Chondrocyte (in vitro differentiated cells): ENCODE data around the gene HIPK4. TPM values are rescaled to one million over a fixed set of nuclear protein-coding genes. Genes with fewer than 3 reads are reported as not detected.
A peak's percentile ranks its signal among the peaks of the same experiment; 100 is the strongest.

ENCODE experiments used
- DNase-seq: peaks from one replicate; pipeline ENCODE4 v3.0.0; 2021; ENCODE audit warnings: mixed read lengths, low spot score
- H3K27ac Mint-ChIP-seq: one replicate; pipeline ENCODE4 v1.8.0; 2021; ENCODE audit warnings: mild to moderate bottlenecking, moderate library complexity, mixed read lengths; ENCODE audit not compliant: unreplicated experiment
- H3K27me3 Mint-ChIP-seq: 2 replicates; pipeline ENCODE4 v1.8.0; 2021; ENCODE audit warnings: low read depth, mixed read lengths
- H3K36me3 Mint-ChIP-seq: 2 replicates; pipeline ENCODE4 v1.8.0; 2021; ENCODE audit warnings: low read depth, mixed read lengths
- H3K4me1 Mint-ChIP-seq: 2 replicates; pipeline ENCODE4 v1.8.0; 2021; ENCODE audit warnings: low read depth, mild to moderate bottlenecking, mixed read lengths
- H3K4me3 Mint-ChIP-seq: one replicate; pipeline ENCODE4 v1.8.0; 2021; ENCODE audit warnings: mild to moderate bottlenecking, moderate library complexity, mixed read lengths; ENCODE audit not compliant: unreplicated experiment
- H3K9me3 Mint-ChIP-seq: 2 replicates; pipeline ENCODE4 v1.8.0; 2021; ENCODE audit warnings: low read depth, mixed read lengths
- CTCF ChIP-seq: fragments of 200-600 bp; sonication (generic); IDR thresholded peaks from 2 replicates; pipeline ENCODE4 v1.5.0; 2021; ENCODE audit warnings: antibody characterized with exemption, mild to moderate bottlenecking, moderate library complexity
- total RNA-seq: library from RNA; stranded (reverse); gene quantifications from 3 replicates; pipeline ENCODE4 v1.2.1, GENCODE V29; 2021

Gene HIPK4
- total RNA-seq, 1 donor from 2014 or later: 0.20 TPM

DNA sequence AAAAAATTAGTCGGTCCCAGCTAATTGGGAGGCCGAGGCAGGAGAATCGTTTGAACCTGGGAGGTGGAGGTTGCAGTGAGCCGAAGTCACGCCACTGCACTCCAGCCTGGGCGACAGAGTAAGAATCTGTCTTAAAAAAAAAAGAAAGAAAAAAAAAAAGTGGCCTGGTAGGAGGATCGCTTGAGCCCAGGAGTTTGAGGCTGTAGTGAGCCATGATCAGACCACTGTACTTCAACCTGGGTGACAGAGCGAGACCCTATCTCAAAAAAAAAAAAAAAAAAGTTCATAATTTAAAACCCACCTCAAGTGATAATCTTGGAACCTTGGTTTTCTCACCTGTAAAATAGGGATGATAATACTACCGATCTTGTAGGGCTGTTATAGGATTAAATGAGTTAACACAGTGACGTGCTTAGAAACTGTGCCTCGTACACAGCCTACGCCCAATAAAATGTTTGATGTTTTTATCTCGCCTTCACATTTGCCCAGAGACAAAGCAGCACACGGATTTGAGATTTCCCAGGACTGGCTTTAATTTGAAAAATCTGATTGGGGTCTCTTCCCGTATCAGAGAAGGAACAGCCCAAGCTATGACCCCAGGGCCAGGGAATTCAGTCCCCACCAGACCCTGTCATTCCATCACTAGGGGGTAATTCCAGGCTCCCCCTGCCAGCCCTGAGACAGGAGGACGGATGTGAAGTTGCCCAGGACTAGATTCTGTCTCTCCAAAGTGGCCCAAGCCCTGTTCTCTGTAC lies 32.2 kb upstream of the HIPK4 start:
- H3K9me3 Mint-ChIP-seq: no peaks in the 10 kb centered on the region
- no peak for TF ChIP-seq CTCF
- no peak for DNase-seq
- no peaks in the 10 kb centered on the region for H3K27me3 Mint-ChIP-seq
- H3K36me3 Mint-ChIP-seq: peaks cover 6% of the 10 kb centered on the region
- peak overlapping the region; percentile 84 for H3K27ac Mint-ChIP-seq
- H3K4me3 Mint-ChIP-seq: peak overlapping the region; percentile 4
- peaks cover 32% of the 10 kb centered on the region for H3K4me1 Mint-ChIP-seq

- Mint-ChIP-seq H3K27ac (peak overlapping the region; percentile 84), H3K27me3 (no peaks in the 10 kb centered on the region), H3K36me3 (peaks cover 6% of the 10 kb centered on the region), H3K9me3 (no peaks in the 10 kb centered on the region), H3K4me1 (peaks cover 32% of the 10 kb centered on the region), H3K4me3 (peak overlapping the region; percentile 79)
- DNase-seq: peak; percentile 94
- peak; percentile 100 for TF ChIP-seq CTCF
Observed at GRCh38 chr19:40420766-40421765, 31.1 kb upstream of the HIPK4 start.

- Mint-ChIP-seq H3K27ac (peak overlapping the region; percentile 84), H3K4me1 (peaks cover 31% of the 10 kb centered on the region), H3K4me3 (peak overlapping the region; percentile 79), H3K36me3 (peaks cover 6% of the 10 kb centered on the region), H3K27me3 (no peaks in the 10 kb centered on the region), H3K9me3 (no peaks in the 10 kb centered on the region)
- no peak for TF ChIP-seq CTCF
- no peak for DNase-seq
Observed at GRCh38 chr19:40420451-40420765, 30.4 kb upstream of the HIPK4 start.

DNA sequence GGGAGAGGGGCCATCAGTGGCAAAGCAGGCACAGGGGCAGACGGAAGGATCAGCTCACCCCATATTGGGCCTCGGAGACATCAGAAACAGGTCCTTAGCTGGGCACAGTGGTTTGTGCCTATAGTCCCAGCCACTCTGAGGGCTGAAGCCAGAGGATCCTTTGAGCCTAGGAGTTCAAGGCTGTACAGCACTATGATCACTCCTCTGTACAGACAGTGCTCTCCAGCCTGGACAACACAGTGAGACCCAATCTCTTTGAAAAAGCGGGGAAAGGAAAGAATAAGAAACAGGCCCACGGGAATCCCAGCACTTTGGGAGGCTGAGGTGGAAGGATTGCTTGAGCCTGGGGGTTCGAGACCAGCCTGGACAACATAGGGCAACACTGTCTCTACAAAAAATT lies 29.8 kb upstream of the HIPK4 start:
- Mint-ChIP-seq H3K4me1 (peaks cover 36% of the 10 kb centered on the region), H3K9me3 (no peaks in the 10 kb centered on the region), H3K27me3 (no peaks in the 10 kb centered on the region), H3K27ac (no peak overlapping the region), H3K4me3 (no peak overlapping the region), H3K36me3 (peaks cover 6% of the 10 kb centered on the region)
- no peak for DNase-seq
- TF ChIP-seq CTCF: no peak

DNA sequence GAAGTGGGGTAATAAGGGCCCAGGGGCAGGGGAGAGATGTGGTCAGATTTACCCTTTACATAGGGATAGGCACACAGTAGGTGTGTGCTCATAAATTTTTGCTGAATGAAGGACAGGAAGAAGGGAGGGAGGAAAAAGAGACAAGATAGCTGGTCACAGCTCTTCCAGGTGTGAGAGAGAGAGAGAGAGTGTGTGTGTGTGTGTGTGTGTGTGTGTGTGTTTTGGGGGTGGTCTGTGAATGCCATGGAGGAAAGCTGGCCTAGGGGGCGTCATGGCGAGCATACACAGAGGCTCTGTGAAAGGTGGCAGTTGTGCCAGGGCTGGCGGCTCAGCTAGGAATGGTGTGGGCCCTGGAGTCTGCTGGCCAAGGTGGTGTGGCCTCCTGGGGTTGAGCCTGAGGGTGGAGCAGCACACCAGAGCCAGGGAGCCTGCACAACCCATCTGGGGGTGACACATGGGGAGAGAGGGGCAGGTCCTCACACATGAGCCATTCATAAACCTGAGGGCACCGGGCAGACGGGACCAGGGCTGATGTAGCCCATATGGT lies 29.2 kb upstream of the HIPK4 start:
- no peak for TF ChIP-seq CTCF
- DNase-seq: no peak
- Mint-ChIP-seq H3K4me3 (no peak overlapping the region), H3K27ac (no peak overlapping the region), H3K9me3 (no peaks in the 10 kb centered on the region), H3K27me3 (no peaks in the 10 kb centered on the region), H3K36me3 (peaks cover 4% of the 10 kb centered on the region), H3K4me1 (peaks cover 39% of the 10 kb centered on the region)
